ENCODE measurements around the gene NARS2. TPM values are rescaled to one million over a fixed set of nuclear protein-coding genes. Genes with fewer than 3 reads are reported as not detected.

The NARS2 gene
- total RNA-seq, 2 experiments from 2014 or later = 25.7 to 32.3 TPM

GRCh38 chr11:78428773-78429172, 145.9 kb downstream of the NARS2 start:
- no peak for DNase-seq
- Mint-ChIP-seq H3K4me1 (peaks cover 13% of the 10 kb centered on the region), H3K4me3 (no peak overlapping the region), H3K9me3 (no peaks in the 10 kb centered on the region), H3K36me3 (peaks cover 9% of the 10 kb centered on the region), H3K27ac (no peak overlapping the region), H3K27me3 (no peaks in the 10 kb centered on the region)

- Mint-ChIP-seq H3K9me3 (no peaks in the 10 kb centered on the region), H3K4me3 (no peak overlapping the region), H3K27me3 (no peaks in the 10 kb centered on the region), H3K4me1 (peaks cover 13% of the 10 kb centered on the region), H3K27ac (no peak overlapping the region), H3K36me3 (peaks cover 9% of the 10 kb centered on the region)
- DNase-seq = no peak
Measured at GRCh38 chr11:78428266-78428636, 146.4 kb downstream of the NARS2 start.

GRCh38 chr11:78427615-78428265, 146.9 kb downstream of the NARS2 start:
- Mint-ChIP-seq H3K27me3 (no peaks in the 10 kb centered on the region), H3K9me3 (no peaks in the 10 kb centered on the region), H3K4me3 (no peak overlapping the region), H3K27ac (no peak overlapping the region), H3K36me3 (peaks cover 9% of the 10 kb centered on the region), H3K4me1 (peaks cover 13% of the 10 kb centered on the region)
- no peak for DNase-seq

- Mint-ChIP-seq H3K4me1 (peaks cover 13% of the 10 kb centered on the region), H3K9me3 (no peaks in the 10 kb centered on the region), H3K4me3 (no peak overlapping the region), H3K27me3 (peaks cover 4% of the 10 kb centered on the region), H3K27ac (no peak overlapping the region), H3K36me3 (peaks cover 9% of the 10 kb centered on the region)
- no peak for DNase-seq
Measured at GRCh38 chr11:78426845-78427244, 147.8 kb downstream of the NARS2 start.

GRCh38 chr11:78425399-78426070, 149.1 kb downstream of the NARS2 start:
- Mint-ChIP-seq H3K27me3 (peaks cover 12% of the 10 kb centered on the region), H3K36me3 (peaks cover 6% of the 10 kb centered on the region), H3K4me3 (no peak overlapping the region), H3K4me1 (peaks cover 20% of the 10 kb centered on the region), H3K9me3 (no peaks in the 10 kb centered on the region), H3K27ac (no peak overlapping the region)
- DNase-seq = no peak

- Mint-ChIP-seq H3K4me3 (no peak overlapping the region), H3K9me3 (no peaks in the 10 kb centered on the region), H3K36me3 (peaks cover 6% of the 10 kb centered on the region), H3K27me3 (peaks cover 21% of the 10 kb centered on the region), H3K4me1 (peaks cover 25% of the 10 kb centered on the region), H3K27ac (peak overlapping the region; percentile 37)
- no peak for DNase-seq
Measured at GRCh38 chr11:78424334-78425270, 150.1 kb downstream of the NARS2 start.

GRCh38 chr11:78423241-78423640, 151.4 kb downstream of the NARS2 start:
- H3K9me3 Mint-ChIP-seq = no peaks in the 10 kb centered on the region
- H3K27me3 Mint-ChIP-seq = peaks cover 35% of the 10 kb centered on the region
- H3K27ac Mint-ChIP-seq = no peak overlapping the region
- no peak overlapping the region for H3K4me3 Mint-ChIP-seq
- H3K36me3 Mint-ChIP-seq = peaks cover 6% of the 10 kb centered on the region
- H3K4me1 Mint-ChIP-seq = peaks cover 35% of the 10 kb centered on the region
- DNase-seq = no peak

GRCh38 chr11:78420796-78421209, 153.9 kb downstream of the NARS2 start:
- DNase-seq = peak; percentile 65
- Mint-ChIP-seq H3K4me3 (no peak overlapping the region), H3K27ac (no peak overlapping the region), H3K36me3 (peaks cover 6% of the 10 kb centered on the region), H3K4me1 (peaks cover 36% of the 10 kb centered on the region), H3K27me3 (peaks cover 44% of the 10 kb centered on the region), H3K9me3 (no peaks in the 10 kb centered on the region)

GRCh38 chr11:78420255-78420764, 154.4 kb downstream of the NARS2 start:
- no peaks in the 10 kb centered on the region for H3K9me3 Mint-ChIP-seq

GRCh38 chr11:78419327-78419726, 155.3 kb downstream of the NARS2 start:
- DNase-seq = no peak
- H3K4me1 Mint-ChIP-seq = peaks cover 28% of the 10 kb centered on the region
- H3K4me3 Mint-ChIP-seq = no peak overlapping the region
- no peaks in the 10 kb centered on the region for H3K9me3 Mint-ChIP-seq
- H3K27ac Mint-ChIP-seq = no peak overlapping the region
- H3K36me3 Mint-ChIP-seq = peaks cover 1% of the 10 kb centered on the region
- H3K27me3 Mint-ChIP-seq = peaks cover 48% of the 10 kb centered on the region

More at GRCh38 chr11:78420255-78420764, 154.4 kb downstream of the NARS2 start:
- H3K36me3 Mint-ChIP-seq = peaks cover 6% of the 10 kb centered on the region
- H3K4me3 Mint-ChIP-seq = peak overlapping the region; percentile 40
- H3K4me1 Mint-ChIP-seq = peaks cover 33% of the 10 kb centered on the region
- H3K27me3 Mint-ChIP-seq = peaks cover 48% of the 10 kb centered on the region
- DNase-seq = peak; percentile 27
- H3K27ac Mint-ChIP-seq = no peak overlapping the region

- H3K4me3 Mint-ChIP-seq = peak overlapping the region; percentile 72
- H3K36me3 Mint-ChIP-seq = no peaks in the 10 kb centered on the region
- H3K9me3 Mint-ChIP-seq = no peaks in the 10 kb centered on the region
- H3K27me3 Mint-ChIP-seq = peaks cover 48% of the 10 kb centered on the region
- no peak overlapping the region for H3K27ac Mint-ChIP-seq
- H3K4me1 Mint-ChIP-seq = peaks cover 28% of the 10 kb centered on the region
- DNase-seq = no peak
Measured at GRCh38 chr11:78418584-78419211, 156.0 kb downstream of the NARS2 start.

- H3K27me3 Mint-ChIP-seq = peaks cover 48% of the 10 kb centered on the region
- no peaks in the 10 kb centered on the region for H3K9me3 Mint-ChIP-seq
- no peaks in the 10 kb centered on the region for H3K36me3 Mint-ChIP-seq
- H3K4me3 Mint-ChIP-seq = peak overlapping the region; percentile 72
- no peak overlapping the region for H3K27ac Mint-ChIP-seq
- peak; percentile 84 for DNase-seq
- H3K4me1 Mint-ChIP-seq = peaks cover 28% of the 10 kb centered on the region
Measured at GRCh38 chr11:78417888-78418583, 156.6 kb downstream of the NARS2 start.

GRCh38 chr11:78417175-78417887, 157.3 kb downstream of the NARS2 start, which contains the start of gene GAB2:
TSS of gene GAB2 (minus strand) at chr11:78417820. CDS start at chr11:78417720, 100 bp downstream.
- peak; percentile 24 for DNase-seq
- Mint-ChIP-seq H3K9me3 (no peaks in the 10 kb centered on the region), H3K36me3 (no peaks in the 10 kb centered on the region), H3K4me1 (peaks cover 28% of the 10 kb centered on the region), H3K4me3 (peak within 1 kb of the TSS; percentile 80), H3K27me3 (peaks cover 48% of the 10 kb centered on the region), H3K27ac (peak within 1 kb of the TSS; percentile 35)
